ENCODE measurements around the gene TMEM165.

GRCh38 chr4:55469979-55470378, 74.2 kb downstream of the TMEM165 start:
- no peak for TF ChIP-seq SP1 (IDR thresholded peaks at IDR 0.05; ENCODE audit: low read depth, low read length)
- no peak for TF ChIP-seq EZH2 (IDR thresholded peaks at IDR 0.05; ENCODE audit: borderline replicate concordance, control insufficient read depth, low read depth, low read length)
- no peak for TF ChIP-seq ZNF622 (IDR thresholded peaks at IDR 0.05)
- TF ChIP-seq CTCF (IDR thresholded peaks at IDR 0.05 in 2 of 3, conservative IDR thresholded peaks at IDR 0.05 in 1 of 3; ENCODE audit: control insufficient read depth in 2 of 3, extremely low read depth in 1 of 3, insufficient read depth in 1 of 3, low read depth in 3 of 3, low read length in 3 of 3): no peak
- no peak for TF ChIP-seq POLR2AphosphoS5 (IDR thresholded peaks at IDR 0.05; ENCODE audit: low read length)
- TF ChIP-seq MXI1 (IDR thresholded peaks at IDR 0.05; ENCODE audit: low read depth, low read length): no peak
- TF ChIP-seq EP300 (IDR thresholded peaks at IDR 0.05; ENCODE audit: borderline replicate concordance in 1 of 2, control insufficient read depth in 1 of 2, low read depth in 2 of 2, low read length in 2 of 2): no peak
- TF ChIP-seq YY1 (IDR thresholded peaks at IDR 0.05; ENCODE audit: low read depth, low read length): no peak
- TF ChIP-seq PBX3 (IDR thresholded peaks at IDR 0.05; ENCODE audit: insufficient replicate concordance, low read depth, low read length): no peak
- no peak for TF ChIP-seq CEBPB (IDR thresholded peaks at IDR 0.05; ENCODE audit: borderline replicate concordance in 1 of 2, low read depth in 2 of 2, low read length in 2 of 2)
